ENCODE data around the gene ZNF638. TPM values are rescaled to one million over a fixed set of nuclear protein-coding genes. Genes with fewer than 3 reads are reported as not detected.
"Not testable (repeated sequence)": the region's sequence is repeated elsewhere in the genome, so short reads cannot be mapped to it uniquely, and the experiment has no call there.

Gene ZNF638
- total and polyA plus RNA-seq, 12 donors: 45.2 to 219 (median 82.8) TPM

DNA sequence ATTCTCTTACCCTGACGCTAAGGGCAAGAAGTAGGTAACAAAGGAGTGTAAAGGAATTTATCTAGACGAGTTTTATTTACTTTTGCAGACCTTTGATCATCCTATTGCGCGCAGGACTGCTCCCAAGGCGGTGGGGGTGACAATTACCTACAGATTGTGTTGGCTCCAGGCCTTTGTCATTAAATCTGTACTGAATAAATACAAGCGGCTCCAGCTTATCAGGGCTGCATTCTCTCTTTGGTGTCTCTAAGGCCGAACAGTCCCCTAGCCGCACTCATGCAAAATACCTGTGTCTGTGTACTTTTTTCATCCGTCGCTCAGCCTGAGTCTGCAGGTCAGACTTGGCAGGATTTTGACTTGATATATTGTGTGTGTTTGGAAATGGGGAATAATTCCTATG, 63.9 kb downstream of the ZNF638 start:
- DNase-seq (no peak), ATAC-seq (no peak)
- TF ChIP-seq, protein P1, sequence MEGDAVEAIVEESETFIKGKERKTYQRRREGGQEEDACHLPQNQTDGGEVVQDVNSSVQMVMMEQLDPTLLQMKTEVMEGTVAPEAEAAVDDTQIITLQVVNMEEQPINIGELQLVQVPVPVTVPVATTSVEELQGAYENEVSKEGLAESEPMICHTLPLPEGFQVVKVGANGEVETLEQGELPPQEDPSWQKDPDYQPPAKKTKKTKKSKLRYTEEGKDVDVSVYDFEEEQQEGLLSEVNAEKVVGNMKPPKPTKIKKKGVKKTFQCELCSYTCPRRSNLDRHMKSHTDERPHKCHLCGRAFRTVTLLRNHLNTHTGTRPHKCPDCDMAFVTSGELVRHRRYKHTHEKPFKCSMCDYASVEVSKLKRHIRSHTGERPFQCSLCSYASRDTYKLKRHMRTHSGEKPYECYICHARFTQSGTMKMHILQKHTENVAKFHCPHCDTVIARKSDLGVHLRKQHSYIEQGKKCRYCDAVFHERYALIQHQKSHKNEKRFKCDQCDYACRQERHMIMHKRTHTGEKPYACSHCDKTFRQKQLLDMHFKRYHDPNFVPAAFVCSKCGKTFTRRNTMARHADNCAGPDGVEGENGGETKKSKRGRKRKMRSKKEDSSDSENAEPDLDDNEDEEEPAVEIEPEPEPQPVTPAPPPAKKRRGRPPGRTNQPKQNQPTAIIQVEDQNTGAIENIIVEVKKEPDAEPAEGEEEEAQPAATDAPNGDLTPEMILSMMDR (IDR thresholded peaks at IDR 0.05): no peak
- Histone ChIP-seq H3K9me3 (no peaks in the 10 kb centered on the region), H3K4me1 (peaks cover 0 to 3% (median 0%) of the 10 kb centered on the region in 9 donors), H3K27ac (no peak overlapping the region), H3K36me3 (peaks cover 0 to 99% (median 37%) of the 10 kb centered on the region in 9 donors), H3K4me3 (no peak overlapping the region), H3K27me3 (no peaks in the 10 kb centered on the region)
- intact Hi-C loops (cut with DNase I): loop anchor here in 1 of 10 donors (10.0 kb wide), 1 partner anchor 171 kb away; the partner anchor contains the start of gene PAIP2B
- WGBS, 2 donors: 94% methylated on average over 10 of the region's 10 CpGs

DNA sequence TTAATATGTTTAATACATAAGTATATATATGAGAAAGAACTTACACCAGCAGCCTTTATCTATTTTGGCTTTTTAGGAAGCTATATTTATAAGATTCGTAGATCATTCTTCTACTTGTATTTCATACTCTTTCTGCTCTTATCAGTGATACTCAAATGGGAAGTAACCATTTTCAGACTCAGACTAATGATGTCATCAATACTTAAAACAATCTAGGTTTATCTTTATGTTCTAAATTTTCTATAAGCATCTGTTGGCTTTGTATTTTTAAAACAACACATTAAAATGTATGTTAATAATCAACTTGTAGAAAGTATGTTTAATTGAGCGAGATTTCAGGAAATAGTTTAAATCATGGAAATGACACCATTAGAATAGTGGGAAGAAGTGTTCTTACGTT, 70.8 kb downstream of the ZNF638 start:
- 88 to 92% methylated on average over 3 of the region's 3 CpGs for whole genome bisulfite sequencing, 2 donors
- TF ChIP-seq, protein P1 (IDR thresholded peaks at IDR 0.05): no peak

DNA sequence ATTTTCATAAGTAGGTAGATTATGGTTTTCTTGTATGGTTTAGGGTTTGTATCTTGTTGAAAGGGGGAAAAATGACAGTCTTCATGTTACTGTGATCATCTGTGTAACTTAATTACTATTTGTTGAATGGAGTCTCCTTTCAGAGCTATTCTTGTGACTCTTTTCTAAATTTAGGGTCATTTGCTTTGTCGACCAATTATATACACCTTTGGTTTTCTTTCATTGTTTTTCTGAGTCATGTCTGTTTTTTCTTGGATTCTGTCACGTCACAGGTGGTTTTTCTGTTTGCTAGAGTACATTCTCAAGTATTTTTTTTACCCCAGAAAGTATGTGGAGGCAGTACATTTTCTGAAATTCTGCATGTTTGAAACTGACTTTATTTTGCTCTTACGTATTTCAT, 78.0 kb downstream of the ZNF638 start:
- intact Hi-C loops (cut with DNase I): no loop called here
- 87 to 91% methylated on average over 3 of the region's 3 CpGs for WGBS, 2 donors

More for the DNA sequence above, 70.8 kb downstream of the ZNF638 start:
- ATAC-seq (no peak), DNase-seq (no peak)
- Histone ChIP-seq H3K27ac (no peak overlapping the region), H3K27me3 (no peaks in the 10 kb centered on the region), H3K4me3 (no peak overlapping the region), H3K36me3 (peaks cover 0 to 100% (median 54%) of the 10 kb centered on the region in 9 donors), H3K4me1 (no peaks in the 10 kb centered on the region), H3K9me3 (no peaks in the 10 kb centered on the region)
- intact Hi-C loops (cut with DNase I): no loop called here

DNA sequence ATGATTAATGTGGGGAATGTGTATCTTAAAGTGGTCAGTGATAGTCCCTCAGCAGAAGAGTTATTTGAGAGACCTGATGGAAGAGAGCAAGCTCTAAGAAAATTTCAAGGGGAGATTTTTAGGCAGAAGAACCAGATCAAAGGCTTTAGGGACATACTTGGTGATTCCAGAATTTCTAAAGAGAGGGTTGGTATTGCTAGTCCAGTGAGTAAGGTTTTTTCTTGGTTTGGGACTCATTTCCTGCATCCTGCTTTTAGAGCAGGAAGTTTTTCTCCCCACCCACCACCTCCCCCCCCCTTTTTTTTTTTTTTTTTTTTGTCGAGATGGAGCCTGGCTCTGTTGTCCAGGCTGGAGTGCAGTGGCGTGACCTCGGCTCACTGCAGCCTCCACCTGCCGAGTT, 79.1 kb downstream of the ZNF638 start:
- TF ChIP-seq, protein P1 (IDR thresholded peaks at IDR 0.05): no peak
- no peaks in the 10 kb centered on the region for H3K27me3 ChIP-seq
- no peak for DNase-seq
- peak overlapping the region in 2 of 10 donors; percentile 34 to 47 for H3K27ac ChIP-seq
- H3K36me3 ChIP-seq: peaks cover 0 to 50% (median 17%) of the 10 kb centered on the region in 9 donors
- intact Hi-C loops (cut with DNase I): no loop called here
- 75 to 80% methylated on average over 3 to 4 of the region's 4 CpGs for WGBS, 2 donors
- H3K4me3 ChIP-seq: no peak overlapping the region
- no peaks in the 10 kb centered on the region for H3K9me3 ChIP-seq
- ATAC-seq: no peak
- no peaks in the 10 kb centered on the region for H3K4me1 ChIP-seq

More for the DNA sequence above, 78.0 kb downstream of the ZNF638 start:
- H3K36me3 ChIP-seq: peaks cover 0 to 61% (median 23%) of the 10 kb centered on the region in 9 donors
- ATAC-seq (no peak), DNase-seq (no peak)
- no peaks in the 10 kb centered on the region for H3K4me1 ChIP-seq
- no peak overlapping the region for H3K27ac ChIP-seq
- TF ChIP-seq, protein P1 (IDR thresholded peaks at IDR 0.05): no peak
- H3K9me3 ChIP-seq: no peaks in the 10 kb centered on the region
- H3K4me3 ChIP-seq: no peak overlapping the region
- no peaks in the 10 kb centered on the region for H3K27me3 ChIP-seq

DNA sequence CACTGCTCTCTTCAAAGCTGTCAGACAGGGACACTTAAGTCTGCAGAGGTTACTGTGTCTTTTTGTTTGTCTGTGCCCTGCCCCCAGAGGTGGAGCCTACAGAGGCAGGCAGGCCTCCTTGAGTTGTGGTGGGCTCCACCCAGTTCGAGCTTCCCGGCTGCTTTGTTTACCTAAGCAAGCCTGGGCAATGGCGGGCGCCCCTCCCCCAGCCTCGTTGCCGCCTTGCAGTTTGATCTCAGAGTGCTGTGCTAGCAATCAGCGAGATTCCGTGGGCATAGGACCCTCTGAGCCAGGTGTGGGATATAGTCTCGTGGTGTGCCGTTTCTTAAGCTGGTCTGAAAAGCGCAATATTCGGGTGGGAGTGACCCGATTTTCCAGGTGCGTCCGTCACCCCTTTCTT, 85.3 kb downstream of the ZNF638 start:
- ATAC-seq; H3K27me3 ChIP-seq; intact Hi-C loops (cut with DNase I); H3K9me3 ChIP-seq; DNase-seq: not testable (repeated sequence)
- peak overlapping the region in 7 of 10 donors; percentile 13 to 46 (median 38) for H3K4me3 ChIP-seq
- peak overlapping the region in 2 of 10 donors; percentile 41 to 49 for H3K27ac ChIP-seq
- 14 to 17% methylated on average over 5 to 7 of the region's 15 CpGs for whole genome bisulfite sequencing, 2 donors
- H3K36me3 ChIP-seq: peaks cover 0 to 36% (median 7%) of the 10 kb centered on the region in 9 donors
- H3K4me1 ChIP-seq: peaks cover 0 to 15% (median 6%) of the 10 kb centered on the region in 9 donors

Measured in heart right ventricle (tissue), 16 donors.